MM.1S (cell line): ENCODE results near the gene THRB.

ENCODE experiments used
- CTCF ChIP-seq: fragments of 300-600 bp; sonication (generic); IDR thresholded peaks from 2 replicates; pipeline ENCODE4 v1.5.1; 2016; ENCODE audit warnings: antibody characterized with exemption, low read length, mixed read lengths
- EZH2 ChIP-seq: fragments of 300-600 bp; sonication (generic); optimal IDR thresholded peaks from 2 replicates; pipeline ENCODE3; 2017; ENCODE audit warnings: low read depth, mild to moderate bottlenecking, antibody characterized with exemption, low read length, mixed read lengths

GRCh38 chr3:24133942-24134341 is 360.7 kb downstream of the THRB start:
- TF ChIP-seq CTCF (no peak), EZH2 (no peak)
